ENCODE measurements around the gene B3GNT9. TPM values are rescaled to one million over a fixed set of nuclear protein-coding genes. Genes with fewer than 3 reads are reported as not detected.

B3GNT9 gene
- total and polyA plus RNA-seq, 2 donors from 2014 or later = 12.1 to 16.7 TPM

DNA sequence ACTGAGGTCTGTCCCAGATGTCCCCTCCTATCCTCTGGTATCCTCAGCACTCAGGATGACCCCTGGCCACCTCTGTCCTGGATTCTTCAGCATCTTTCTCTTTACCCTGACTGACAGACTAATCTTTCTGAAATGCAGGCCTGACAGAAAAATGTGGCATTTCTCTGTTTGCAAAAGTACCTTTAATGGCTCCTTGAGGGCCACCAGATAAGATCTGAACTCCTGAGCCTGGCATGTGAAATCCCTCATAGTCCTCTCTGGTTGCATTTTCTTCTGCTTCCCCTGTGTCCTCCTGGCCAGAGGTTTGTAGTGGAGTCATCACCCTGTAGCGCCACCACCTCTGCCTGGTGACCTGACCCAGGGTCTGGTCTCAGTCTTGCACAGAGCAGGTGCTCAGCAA lies 46.1 kb upstream of the B3GNT9 start:
- intact Hi-C loops (cut with DNase I) = no loop called here
- TF ChIP-seq, protein P1, sequence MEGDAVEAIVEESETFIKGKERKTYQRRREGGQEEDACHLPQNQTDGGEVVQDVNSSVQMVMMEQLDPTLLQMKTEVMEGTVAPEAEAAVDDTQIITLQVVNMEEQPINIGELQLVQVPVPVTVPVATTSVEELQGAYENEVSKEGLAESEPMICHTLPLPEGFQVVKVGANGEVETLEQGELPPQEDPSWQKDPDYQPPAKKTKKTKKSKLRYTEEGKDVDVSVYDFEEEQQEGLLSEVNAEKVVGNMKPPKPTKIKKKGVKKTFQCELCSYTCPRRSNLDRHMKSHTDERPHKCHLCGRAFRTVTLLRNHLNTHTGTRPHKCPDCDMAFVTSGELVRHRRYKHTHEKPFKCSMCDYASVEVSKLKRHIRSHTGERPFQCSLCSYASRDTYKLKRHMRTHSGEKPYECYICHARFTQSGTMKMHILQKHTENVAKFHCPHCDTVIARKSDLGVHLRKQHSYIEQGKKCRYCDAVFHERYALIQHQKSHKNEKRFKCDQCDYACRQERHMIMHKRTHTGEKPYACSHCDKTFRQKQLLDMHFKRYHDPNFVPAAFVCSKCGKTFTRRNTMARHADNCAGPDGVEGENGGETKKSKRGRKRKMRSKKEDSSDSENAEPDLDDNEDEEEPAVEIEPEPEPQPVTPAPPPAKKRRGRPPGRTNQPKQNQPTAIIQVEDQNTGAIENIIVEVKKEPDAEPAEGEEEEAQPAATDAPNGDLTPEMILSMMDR (IDR thresholded peaks at IDR 0.05; ENCODE audit: borderline replicate concordance, extremely low read depth, insufficient read depth) = no peak
- Histone ChIP-seq H3K36me3 (ENCODE audit: control insufficient read depth in 2 of 3, insufficient read depth in 3 of 3, low read length in 3 of 3) (peaks cover 7 to 52% (median 30%) of the 10 kb centered on the region in 3 donors), H3K9me3 (ENCODE audit: control insufficient read depth in 2 of 3, insufficient read depth in 1 of 3, low read length in 3 of 3) (no peaks in the 10 kb centered on the region), H3K9ac (ENCODE audit: low read length in 3 of 3) (no peak overlapping the region), H3K27ac (ENCODE audit: low read depth in 2 of 2, low read length in 2 of 2) (peak overlapping the region; percentile 16 to 23), H3K4me3 (ENCODE audit: low read length in 3 of 3) (no peak overlapping the region), H3K4me1 (ENCODE audit: control insufficient read depth in 2 of 3, insufficient read depth in 2 of 3, low read depth in 1 of 3, low read length in 3 of 3) (peaks cover 0 to 43% (median 35%) of the 10 kb centered on the region in 3 donors), H3K27me3 (ENCODE audit: control insufficient read depth, insufficient read depth, low read length) (no peaks in the 10 kb centered on the region)
- DNase-seq (no peak), FAIRE-seq (no peak)

DNA sequence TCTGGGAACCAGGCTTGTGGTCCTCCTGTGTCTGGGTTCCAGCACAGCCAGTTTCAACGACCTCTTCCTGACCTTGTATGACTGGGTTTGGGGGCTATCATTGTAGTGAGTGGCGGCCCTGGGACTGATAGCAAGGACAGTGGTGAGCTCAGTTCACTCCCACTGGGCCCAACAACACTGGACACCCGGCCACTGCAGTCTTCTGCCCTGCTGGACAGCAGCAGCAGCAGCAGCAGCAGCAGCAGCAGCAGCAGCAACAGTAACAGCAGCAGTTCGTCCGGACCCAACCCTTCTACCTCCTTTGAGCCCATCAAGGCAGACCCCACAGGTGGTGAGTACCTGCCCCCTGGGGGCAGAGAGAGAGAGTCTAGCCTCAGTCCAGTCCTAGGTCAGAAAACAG lies 44.9 kb upstream of the B3GNT9 start:
- peaks cover 7 to 48% (median 26%) of the 10 kb centered on the region in 3 donors for H3K36me3 ChIP-seq (ENCODE audit: control insufficient read depth in 2 of 3, insufficient read depth in 3 of 3, low read length in 3 of 3)
- intact Hi-C loops (cut with DNase I) = no loop called here
- no peak for FAIRE-seq

DNA sequence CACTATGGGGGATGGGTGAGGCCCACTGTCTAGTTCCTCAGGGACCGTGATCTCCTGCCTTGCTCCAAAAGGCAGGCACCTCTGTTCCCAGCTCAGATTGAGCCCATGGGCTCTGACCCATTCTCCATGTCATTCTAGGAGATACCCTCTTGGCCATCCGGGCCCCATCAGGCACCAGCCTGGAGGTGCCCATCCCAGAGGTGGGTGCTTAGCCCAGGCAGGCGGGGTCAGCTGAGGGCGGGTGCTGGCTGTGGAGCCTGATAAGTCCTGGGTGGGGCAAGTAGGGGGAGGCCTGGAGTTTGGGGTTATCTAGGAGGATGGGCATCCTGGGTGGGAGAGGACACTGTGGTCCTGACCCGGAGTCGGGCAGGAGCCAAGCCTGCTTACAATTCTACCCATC lies 43.5 kb upstream of the B3GNT9 start:
- DNase-seq (no peak), FAIRE-seq (no peak)
- peaks cover 7 to 48% (median 26%) of the 10 kb centered on the region in 3 donors for H3K36me3 ChIP-seq (ENCODE audit: control insufficient read depth in 2 of 3, insufficient read depth in 3 of 3, low read length in 3 of 3)

More for the DNA sequence above, 44.9 kb upstream of the B3GNT9 start:
- Histone ChIP-seq H3K4me3 (ENCODE audit: low read length in 3 of 3) (no peak overlapping the region), H3K9ac (ENCODE audit: low read length in 3 of 3) (no peak overlapping the region), H3K4me1 (ENCODE audit: control insufficient read depth in 2 of 3, insufficient read depth in 2 of 3, low read depth in 1 of 3, low read length in 3 of 3) (peaks cover 0 to 49% (median 35%) of the 10 kb centered on the region in 3 donors), H3K27ac (ENCODE audit: low read depth in 2 of 2, low read length in 2 of 2) (no peak overlapping the region), H3K9me3 (ENCODE audit: control insufficient read depth in 2 of 3, insufficient read depth in 1 of 3, low read length in 3 of 3) (no peaks in the 10 kb centered on the region), H3K27me3 (ENCODE audit: control insufficient read depth, insufficient read depth, low read length) (no peaks in the 10 kb centered on the region)
- no peak for DNase-seq
- TF ChIP-seq, protein P1 (IDR thresholded peaks at IDR 0.05; ENCODE audit: borderline replicate concordance, extremely low read depth, insufficient read depth) = no peak

More for the DNA sequence above, 43.5 kb upstream of the B3GNT9 start:
- peaks cover 0 to 49% (median 35%) of the 10 kb centered on the region in 3 donors for H3K4me1 ChIP-seq (ENCODE audit: control insufficient read depth in 2 of 3, insufficient read depth in 2 of 3, low read depth in 1 of 3, low read length in 3 of 3)
- H3K4me3 ChIP-seq (ENCODE audit: low read length in 3 of 3) = no peak overlapping the region
- no peaks in the 10 kb centered on the region for H3K9me3 ChIP-seq (ENCODE audit: control insufficient read depth in 2 of 3, insufficient read depth in 1 of 3, low read length in 3 of 3)
- TF ChIP-seq, protein P1 (IDR thresholded peaks at IDR 0.05; ENCODE audit: borderline replicate concordance, extremely low read depth, insufficient read depth) = no peak
- no peaks in the 10 kb centered on the region for H3K27me3 ChIP-seq (ENCODE audit: control insufficient read depth, insufficient read depth, low read length)
- H3K9ac ChIP-seq (ENCODE audit: low read length in 3 of 3) = no peak overlapping the region
- no peak overlapping the region for H3K27ac ChIP-seq (ENCODE audit: low read depth in 2 of 2, low read length in 2 of 2)
- intact Hi-C loops (cut with DNase I) = no loop called here

Measured in kidney (tissue), 14 donors.